Measurements from ENCODE around the gene ULK3. TPM values are rescaled to one million over a fixed set of nuclear protein-coding genes. Genes with fewer than 3 reads are reported as not detected.

ULK3 gene
- total and polyA plus RNA-seq, 10 of the 15 experiments (the other 5 are each of a cell fraction or from before 2014, with no cell fraction given): 0.64 to 38.8 (median 27.1) TPM

DNA sequence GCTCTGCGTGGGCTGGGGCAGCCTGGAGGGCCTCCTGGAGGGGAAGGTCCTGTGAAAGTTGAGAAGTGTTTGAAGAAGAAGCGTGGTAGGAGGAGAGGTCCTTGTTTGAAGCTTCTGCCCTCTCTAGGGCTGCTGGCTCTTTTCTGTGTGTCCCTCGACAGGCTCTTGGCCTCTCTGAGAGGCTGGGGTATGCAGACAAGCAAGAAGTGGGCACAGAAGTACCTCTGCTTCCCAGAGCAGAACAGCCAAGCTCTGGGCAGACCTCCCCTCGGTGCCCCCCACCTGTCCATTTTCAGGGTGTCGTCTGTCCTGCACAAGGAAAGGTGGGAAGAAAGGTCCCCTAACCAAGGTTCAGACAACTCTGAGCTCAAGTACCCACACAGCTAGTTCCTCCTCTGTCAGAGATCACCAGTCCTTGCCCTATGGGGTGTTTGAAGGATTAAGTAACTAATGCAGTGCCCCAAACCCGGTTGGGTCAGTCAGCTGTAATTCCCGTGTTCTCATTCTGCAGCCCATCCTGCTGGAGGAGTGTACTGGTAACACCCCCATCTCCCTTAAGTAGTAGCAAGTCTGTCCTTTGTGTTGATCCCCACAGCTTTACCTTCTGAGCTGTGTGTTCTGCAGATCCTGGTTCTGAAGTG is 54.8 kb downstream of the ULK3 start:
- CTCF ChIA-PET: interaction anchor here (0.6 to 25.9 kb wide), 19 partner anchors 10 to 403 kb away, joined by 3 to 1288 read pairs (median 3); partner anchors contain the start of genes CSK and FAM219B
- TF ChIP-seq MTA2 (IDR thresholded peaks at IDR 0.05; ENCODE audit: low read depth): no peak
- TF ChIP-seq LARP7 (IDR thresholded peaks at IDR 0.05): peak; percentile 18; the same call in 1 of the 2 replicates
- TF ChIP-seq CEBPB (IDR thresholded peaks at IDR 0.05; ENCODE audit: borderline replicate concordance in 1 of 2, low read depth in 2 of 2, low read length in 2 of 2): no peak
- TF ChIP-seq HDGF (IDR thresholded peaks at IDR 0.05): 0 out of 2 replicates have a peak, but pooled peaks have one; percentile 10
- TF ChIP-seq SP1 (IDR thresholded peaks at IDR 0.05; ENCODE audit: low read depth, low read length): no peak
- TF ChIP-seq, protein P1, sequence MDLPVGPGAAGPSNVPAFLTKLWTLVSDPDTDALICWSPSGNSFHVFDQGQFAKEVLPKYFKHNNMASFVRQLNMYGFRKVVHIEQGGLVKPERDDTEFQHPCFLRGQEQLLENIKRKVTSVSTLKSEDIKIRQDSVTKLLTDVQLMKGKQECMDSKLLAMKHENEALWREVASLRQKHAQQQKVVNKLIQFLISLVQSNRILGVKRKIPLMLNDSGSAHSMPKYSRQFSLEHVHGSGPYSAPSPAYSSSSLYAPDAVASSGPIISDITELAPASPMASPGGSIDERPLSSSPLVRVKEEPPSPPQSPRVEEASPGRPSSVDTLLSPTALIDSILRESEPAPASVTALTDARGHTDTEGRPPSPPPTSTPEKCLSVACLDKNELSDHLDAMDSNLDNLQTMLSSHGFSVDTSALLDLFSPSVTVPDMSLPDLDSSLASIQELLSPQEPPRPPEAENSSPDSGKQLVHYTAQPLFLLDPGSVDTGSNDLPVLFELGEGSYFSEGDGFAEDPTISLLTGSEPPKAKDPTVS (IDR thresholded peaks at IDR 0.05; ENCODE audit: low read depth, low read length): 0 out of 2 replicates have a peak, but pooled peaks have one; percentile 32
- TF ChIP-seq TAF1 (IDR thresholded peaks at IDR 0.05; ENCODE audit: borderline replicate concordance, low read depth, low read length): 0 out of 2 replicates have a peak, but pooled peaks have one; percentile 3
- TF ChIP-seq POLR2AphosphoS2 (IDR thresholded peaks at IDR 0.05; ENCODE audit: low read depth, low read length): no peak
- TF ChIP-seq SIN3A (IDR thresholded peaks at IDR 0.05; ENCODE audit: low read depth, low read length): no peak
- TF ChIP-seq MXI1 (IDR thresholded peaks at IDR 0.05; ENCODE audit: low read depth, low read length): no peak; the same call in 1 of the 2 replicates
- 0 out of 2 replicates have a peak, but pooled peaks have one; percentile 34 for TF ChIP-seq YY1 (IDR thresholded peaks at IDR 0.05; ENCODE audit: low read depth, low read length)
- peak; percentile 15; the same call in 1 of the 2 replicates for TF ChIP-seq BMI1 (IDR thresholded peaks at IDR 0.05; ENCODE audit: borderline replicate concordance)
- TF ChIP-seq DPF2 (IDR thresholded peaks at IDR 0.05): no peak
- TF ChIP-seq, protein P2, sequence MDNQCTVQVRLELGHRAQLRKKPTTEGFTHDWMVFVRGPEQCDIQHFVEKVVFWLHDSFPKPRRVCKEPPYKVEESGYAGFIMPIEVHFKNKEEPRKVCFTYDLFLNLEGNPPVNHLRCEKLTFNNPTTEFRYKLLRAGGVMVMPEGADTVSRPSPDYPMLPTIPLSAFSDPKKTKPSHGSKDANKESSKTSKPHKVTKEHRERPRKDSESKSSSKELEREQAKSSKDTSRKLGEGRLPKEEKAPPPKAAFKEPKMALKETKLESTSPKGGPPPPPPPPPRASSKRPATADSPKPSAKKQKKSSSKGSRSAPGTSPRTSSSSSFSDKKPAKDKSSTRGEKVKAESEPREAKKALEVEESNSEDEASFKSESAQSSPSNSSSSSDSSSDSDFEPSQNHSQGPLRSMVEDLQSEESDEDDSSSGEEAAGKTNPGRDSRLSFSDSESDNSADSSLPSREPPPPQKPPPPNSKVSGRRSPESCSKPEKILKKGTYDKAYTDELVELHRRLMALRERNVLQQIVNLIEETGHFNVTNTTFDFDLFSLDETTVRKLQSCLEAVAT (IDR thresholded peaks at IDR 0.05): peak; percentile 85; the same call in 1 of the 2 replicates
- TF ChIP-seq CREB1 (IDR thresholded peaks at IDR 0.05; ENCODE audit: low read depth): no peak
- TF ChIP-seq ZBED1 (IDR thresholded peaks at IDR 0.05; ENCODE audit: borderline replicate concordance): no peak
- no peak for TF ChIP-seq CHD4 (IDR thresholded peaks at IDR 0.05)
- TF ChIP-seq JUNB (IDR thresholded peaks at IDR 0.05): no peak
- no peak for TF ChIP-seq HDAC2 (IDR thresholded peaks at IDR 0.05)
- TF ChIP-seq SMAD5 (IDR thresholded peaks at IDR 0.05; ENCODE audit: low read depth): 0 out of 2 replicates have a peak, but pooled peaks have one; percentile 7
- TF ChIP-seq BCL11A (IDR thresholded peaks at IDR 0.05; ENCODE audit: low read depth, low read length): no peak
- no peak for TF ChIP-seq PML (IDR thresholded peaks at IDR 0.05; ENCODE audit: low read length)
- TF ChIP-seq RFX5 (IDR thresholded peaks at IDR 0.05; ENCODE audit: low read depth, low read length): no peak
- no peak for TF ChIP-seq SUPT20H (IDR thresholded peaks at IDR 0.05; ENCODE audit: borderline replicate concordance, control insufficient read depth, low read depth, low read length)
- no peak for TF ChIP-seq STAT3 (IDR thresholded peaks at IDR 0.05; ENCODE audit: low read depth, low read length)

More for the DNA sequence above, 54.8 kb downstream of the ULK3 start:
- Histone ChIP-seq H3K36me3 (ENCODE audit: control insufficient read depth in 2 of 2, insufficient read depth in 2 of 2, low read length in 1 of 2) (peaks cover 4 to 12% of the 10 kb centered on the region in 2 experiments; a peak in 3 of 4 replicates), H3K9me3 (replicated peaks; ENCODE audit: control insufficient read depth, insufficient read depth, low read length) (no peaks in the 10 kb centered on the region), H3K9ac (ENCODE audit: control insufficient read depth, insufficient read depth, low read length) (peak overlapping the region; percentile 82), H3K79me2 (ENCODE audit: control insufficient read depth, insufficient read depth, low read length) (peaks cover 93% of the 10 kb centered on the region), H3K4me3 (peak overlapping the region; percentile 77), H3K4me2 (ENCODE audit: control insufficient read depth, insufficient read depth) (peak overlapping the region; percentile 67), H3K27ac (ENCODE audit: control insufficient read depth, insufficient read depth) (peak overlapping the region; percentile 96), H2AFZ (ENCODE audit: control insufficient read depth, low read depth, low read length) (no peak overlapping the region), H3K27me3 (replicated peaks in 1 of 2; ENCODE audit: control insufficient read depth in 2 of 2, insufficient read depth in 2 of 2, low read length in 1 of 2) (no peaks in the 10 kb centered on the region), H3K4me1 (ENCODE audit: control insufficient read depth, insufficient read depth, low read length) (peaks cover 62% of the 10 kb centered on the region), H4K20me1 (ENCODE audit: control insufficient read depth, insufficient read depth) (no peaks in the 10 kb centered on the region)
- RAD21 ChIA-PET (ENCODE audit: unreplicated experiment): interaction anchor here (0.7 to 25.2 kb wide), 22 partner anchors 2 to 664 kb away, joined by 3 to 1186 read pairs (median 4); partner anchors contain the start of genes ARID3B, COX5A, CSK and SCAMP5
- in situ Hi-C loops (cut with MboI): no loop called here
- POLR2A ChIA-PET: interaction anchor here (0.6 to 14.2 kb wide), 17 partner anchors 9 to 403 kb away, joined by 3 to 602 read pairs (median 5); partner anchors contain the start of genes CSK and FAM219B
- SMC1A ChIA-PET (ENCODE audit: uncharacterized antibody, unreplicated experiment): interaction anchor here (1.1 to 15.7 kb wide), 11 partner anchors 10 to 403 kb away, joined by 3 to 811 read pairs (median 9); partner anchors contain the start of gene CSK
- peak; percentile 44 for FAIRE-seq
- no peak for ATAC-seq
- DNase-seq (ENCODE audit: low read depth, low spot score): no peak
- TSS peak; percentile 90 for BruUV-seq (replicated peaks)
- WGBS (ENCODE audit: insufficient coverage, insufficient replicate concordance, low lambda C conversion rate, missing lambda C conversion rate): 1% methylated on average over 7 of the region's 7 CpGs
- intact Hi-C loops (cut with micrococcal nuclease; ENCODE audit: unreplicated experiment): loop anchor here (2.0 to 5.0 kb wide), 2 partner anchors 246 to 319 kb away; partner anchors contain the start of gene ARID3B

Measured in GM12878 (cell line).